ENCODE measurements around the gene QRFP.

DNA sequence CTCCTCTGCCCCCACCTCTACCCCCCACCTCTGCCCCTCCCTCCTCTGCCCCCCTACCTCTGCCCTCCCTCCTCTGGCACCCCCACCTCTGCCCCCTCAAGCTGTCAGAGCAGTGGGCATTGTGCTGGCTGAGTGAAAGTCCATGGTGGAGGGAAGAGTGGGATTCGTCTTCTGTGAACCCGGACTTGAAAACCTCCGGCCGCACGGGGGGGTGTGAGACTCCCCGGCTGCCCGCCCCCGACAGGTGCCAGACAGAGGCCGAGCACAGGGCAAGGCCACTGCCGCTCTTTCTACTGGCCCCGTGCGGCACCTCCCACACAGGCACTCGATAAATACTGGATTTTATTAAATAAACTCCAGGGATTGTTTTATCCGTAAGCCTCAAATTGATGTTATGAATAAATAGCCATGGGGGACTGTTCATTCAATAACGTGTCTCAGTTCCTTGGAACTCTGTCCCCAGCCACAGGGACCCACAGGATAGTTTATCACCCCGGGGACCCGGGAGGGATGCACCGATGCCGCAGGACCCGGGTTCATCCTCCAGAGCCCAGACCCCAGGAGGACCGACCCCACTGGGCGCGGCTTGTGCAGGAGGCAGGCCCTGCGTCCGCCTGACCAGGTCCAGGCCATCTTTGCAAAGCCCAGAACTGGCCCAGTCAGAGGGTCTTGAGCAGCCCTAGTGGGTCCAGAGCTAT, 2.6 kb upstream of the QRFP start:
- TF ChIP-seq POLR2A (IDR thresholded peaks at IDR 0.05), result no peak
- no peak for TF ChIP-seq CTCF (IDR thresholded peaks at IDR 0.05 in 4 of 5, conservative IDR thresholded peaks at IDR 0.05 in 1 of 5)

Data from gastrocnemius medialis (tissue), 4 donors.